GM12878 (cell line): ENCODE results near the gene FAM90A1.
"Not testable (repeated sequence)": the region's sequence is repeated elsewhere in the genome, so short reads cannot be mapped to it uniquely, and the experiment has no call there.

Experiments used
- BHLHE40 ChIP-seq, 2 experiments: fragments of 450-650 bp in 1 of 2; IDR thresholded peaks; 2 replicates each; pipeline ENCODE4 v1.6.1; 2011 to 2017; ENCODE audit warnings: low read depth in 2 of 2, borderline replicate concordance in 1 of 2, improper control_type of control experiment in 1 of 2, low read length in 1 of 2, mild to moderate bottlenecking in 1 of 2
- CTCF ChIP-seq, 3 experiments: IDR thresholded peaks in 2 of 3; conservative IDR thresholded peaks in 1 of 3; 2 replicates each; pipeline ENCODE4 v1.5.1; 2011; ENCODE audit warnings: low read depth in 3 of 3, low read length in 3 of 3, mild to moderate bottlenecking in 3 of 3, control low read depth in 2 of 3, moderate library complexity in 2 of 3, inconsistent platforms in 1 of 3, mixed read lengths in 1 of 3; ENCODE audit not compliant: control insufficient read depth in 2 of 3, insufficient read depth in 1 of 3; ENCODE audit errors: extremely low read depth in 1 of 3
- KAT2A ChIP-seq: conservative IDR thresholded peaks from 2 replicates; pipeline ENCODE4 v1.6.1; 2011; ENCODE audit warnings: low read depth, low read length; ENCODE audit not compliant: control insufficient read depth
- NR2C2 ChIP-seq: IDR thresholded peaks from 2 replicates; pipeline ENCODE4 v1.6.1; 2011; ENCODE audit warnings: borderline replicate concordance, low read depth; ENCODE audit not compliant: control insufficient read depth, insufficient read length
- POLR2A ChIP-seq: IDR thresholded peaks from 2 replicates; pipeline ENCODE4 v1.6.1; 2011; ENCODE audit warnings: low read depth, mild to moderate bottlenecking, low read length
- POLR2AphosphoS2 ChIP-seq: IDR thresholded peaks from 2 replicates; pipeline ENCODE4 v1.6.1; 2011; ENCODE audit warnings: low read depth, mild to moderate bottlenecking, low read length, improper control_type of control experiment, moderate library complexity
- ZBTB40 ChIP-seq: fragments of 450-650 bp; IDR thresholded peaks from 2 replicates; pipeline ENCODE4 v1.6.1; 2016; ENCODE audit warnings: mild to moderate bottlenecking, moderate library complexity, borderline replicate concordance
- ZSCAN29 ChIP-seq: fragments of 450-650 bp; IDR thresholded peaks from 2 replicates; pipeline ENCODE4 v1.6.1; 2017; ENCODE audit warnings: mild to moderate bottlenecking, moderate library complexity

- not testable (repeated sequence) for TF ChIP-seq CTCF (IDR thresholded peaks at IDR 0.05 in 2 of 3, conservative IDR thresholded peaks at IDR 0.05 in 1 of 3; ENCODE audit: control insufficient read depth in 2 of 3, extremely low read depth in 1 of 3, insufficient read depth in 1 of 3, low read depth in 3 of 3, low read length in 3 of 3); BHLHE40 (IDR thresholded peaks at IDR 0.05; ENCODE audit: borderline replicate concordance in 1 of 2, low read depth in 2 of 2, low read length in 1 of 2); ZBTB40; KAT2A; POLR2A; NR2C2; POLR2AphosphoS2; ZSCAN29
Observed at GRCh38 chr12:8228607-8229006, 1.2 kb upstream of the FAM90A1 start.
